HEK293T (cell line): ENCODE data around the gene GORASP1.

Experiments
- ARNT ChIP-seq: fragments of 450-650 bp; IDR thresholded peaks from 2 replicates; pipeline ENCODE4 v1.6.1; 2017; ENCODE audit warnings: mild to moderate bottlenecking
- BHLHE40 ChIP-seq: fragments of 450-650 bp; IDR thresholded peaks from 2 replicates; pipeline ENCODE4 v1.6.1; 2016; ENCODE audit warnings: mild to moderate bottlenecking, moderate library complexity, borderline replicate concordance
- FOXK2 ChIP-seq: fragments of 450-650 bp; IDR thresholded peaks from 2 replicates; pipeline ENCODE4 v1.6.1; 2016; ENCODE audit warnings: mild to moderate bottlenecking
- FOXM1 ChIP-seq: fragments of 450-650 bp; IDR thresholded peaks from 2 replicates; pipeline ENCODE4 v1.6.1; 2017; ENCODE audit warnings: mild to moderate bottlenecking, borderline replicate concordance
- SUZ12 ChIP-seq: fragments of 450-650 bp; IDR thresholded peaks from 2 replicates; pipeline ENCODE4 v1.6.1; 2016; ENCODE audit warnings: mild to moderate bottlenecking
- TARDBP ChIP-seq: fragments of 450-650 bp; IDR thresholded peaks from 2 replicates; pipeline ENCODE4 v1.6.1; 2016
- TF ChIP-seq, protein P1 (sequence below): fragments of 450-650 bp; IDR thresholded peaks from 2 replicates; pipeline ENCODE4 v1.6.1; 2016

DNA sequence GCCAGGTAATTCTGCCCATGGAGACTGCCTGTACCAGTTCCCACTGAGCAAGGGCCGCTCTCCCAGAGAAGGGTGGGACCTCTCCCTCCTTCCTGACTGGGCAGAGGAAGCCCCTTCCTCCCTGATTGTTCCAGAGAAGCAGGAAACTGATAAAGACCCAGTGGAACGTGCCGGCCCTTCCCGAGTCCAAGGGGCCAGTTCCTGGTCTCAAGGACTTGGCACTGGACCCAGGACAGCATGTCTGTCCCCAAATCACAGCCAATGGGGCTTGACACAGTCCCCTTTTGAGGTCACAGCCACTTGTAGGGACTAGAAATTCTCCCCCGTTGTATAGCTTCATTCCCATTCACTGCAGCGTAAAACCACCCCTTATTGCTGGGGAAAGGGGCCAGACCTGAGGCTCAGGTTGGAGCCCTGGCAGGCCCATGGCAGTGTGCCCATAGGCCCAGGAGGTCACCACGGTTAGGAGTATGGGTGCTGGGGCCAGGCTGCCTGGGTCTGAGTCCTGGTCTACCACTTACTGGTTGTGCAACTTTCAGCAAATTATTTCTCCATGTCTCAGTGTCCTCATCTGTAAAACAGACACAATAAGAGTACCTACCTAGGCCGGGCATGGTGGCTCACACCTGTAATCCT, 27.9 kb upstream of the GORASP1 start:
- TF ChIP-seq, protein P1, sequence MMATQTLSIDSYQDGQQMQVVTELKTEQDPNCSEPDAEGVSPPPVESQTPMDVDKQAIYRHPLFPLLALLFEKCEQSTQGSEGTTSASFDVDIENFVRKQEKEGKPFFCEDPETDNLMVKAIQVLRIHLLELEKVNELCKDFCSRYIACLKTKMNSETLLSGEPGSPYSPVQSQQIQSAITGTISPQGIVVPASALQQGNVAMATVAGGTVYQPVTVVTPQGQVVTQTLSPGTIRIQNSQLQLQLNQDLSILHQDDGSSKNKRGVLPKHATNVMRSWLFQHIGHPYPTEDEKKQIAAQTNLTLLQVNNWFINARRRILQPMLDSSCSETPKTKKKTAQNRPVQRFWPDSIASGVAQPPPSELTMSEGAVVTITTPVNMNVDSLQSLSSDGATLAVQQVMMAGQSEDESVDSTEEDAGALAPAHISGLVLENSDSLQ: no peak
- TF ChIP-seq BHLHE40 (no peak), FOXK2 (no peak), TARDBP (no peak), ARNT (no peak), SUZ12 (no peak), FOXM1 (no peak)
